GDM1 (cell line): Measurements from ENCODE around the gene SMPD3.

ENCODE experiments used
- DNase-seq: peaks from one replicate; lab custom pipeline; 2025; lab: John Stamatoyannopoulos, UW

The SMPD3 gene

DNA sequence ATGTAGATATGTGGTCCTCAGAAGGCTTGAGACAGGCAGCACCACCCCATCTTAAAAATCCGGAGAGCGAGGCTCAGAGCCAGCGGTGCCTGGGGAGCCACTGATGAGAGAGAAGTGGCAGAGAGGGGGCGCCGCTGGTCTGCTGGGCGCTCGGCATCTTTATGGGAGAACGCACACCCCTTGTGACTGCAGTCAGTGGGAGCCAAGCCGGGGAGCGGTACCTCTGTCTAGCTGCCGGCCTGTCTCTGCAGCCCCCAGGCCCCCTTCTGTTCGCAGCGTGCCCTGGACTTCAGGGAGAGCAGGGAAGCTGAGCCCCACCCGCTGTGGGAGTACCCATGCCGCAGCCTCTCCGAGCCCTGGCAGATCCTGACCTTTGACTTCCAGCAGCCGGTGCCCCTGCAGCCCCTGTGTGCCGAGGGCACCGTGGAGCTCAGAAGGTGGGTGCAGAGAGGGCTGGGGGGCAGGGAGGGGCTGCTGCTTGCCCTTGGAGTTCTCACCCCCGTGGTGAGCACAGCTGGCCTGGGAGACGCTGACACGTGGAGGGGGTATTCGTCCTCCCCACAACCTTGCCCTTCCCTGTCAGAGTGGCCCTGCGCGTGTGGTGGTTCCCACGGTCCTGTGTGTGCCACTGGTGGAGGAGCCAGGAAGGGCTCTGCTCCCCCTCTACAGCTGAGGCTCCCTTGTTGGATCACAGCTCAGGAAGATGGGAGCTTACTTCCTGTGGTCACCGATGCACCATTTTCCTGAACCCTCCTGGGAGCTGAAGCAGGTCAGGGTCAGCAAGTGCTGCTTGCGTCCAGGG lies 92.7 kb downstream of the SMPD3 start:
- DNase-seq, result no peak

DNA sequence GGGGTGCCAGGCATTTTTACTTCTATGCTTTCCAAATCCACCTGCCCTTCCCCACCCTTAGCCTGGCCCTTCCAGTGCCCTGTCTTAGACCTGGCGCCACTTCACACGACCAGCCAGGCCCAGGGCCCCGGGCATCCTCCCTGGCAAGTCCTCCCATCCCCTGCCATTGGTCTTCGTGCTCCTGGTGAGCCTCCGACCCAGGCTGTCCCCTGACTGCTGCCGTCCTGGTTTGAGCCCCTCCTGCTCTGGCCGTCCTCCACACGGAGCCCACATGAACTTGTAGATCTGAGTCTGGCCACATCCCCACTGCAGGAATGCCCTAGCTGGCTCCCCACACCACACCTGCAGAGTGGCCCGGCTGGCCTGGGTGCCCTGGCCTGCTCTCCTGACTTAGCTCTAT lies 93.5 kb downstream of the SMPD3 start:
- no peak for DNase-seq

DNA sequence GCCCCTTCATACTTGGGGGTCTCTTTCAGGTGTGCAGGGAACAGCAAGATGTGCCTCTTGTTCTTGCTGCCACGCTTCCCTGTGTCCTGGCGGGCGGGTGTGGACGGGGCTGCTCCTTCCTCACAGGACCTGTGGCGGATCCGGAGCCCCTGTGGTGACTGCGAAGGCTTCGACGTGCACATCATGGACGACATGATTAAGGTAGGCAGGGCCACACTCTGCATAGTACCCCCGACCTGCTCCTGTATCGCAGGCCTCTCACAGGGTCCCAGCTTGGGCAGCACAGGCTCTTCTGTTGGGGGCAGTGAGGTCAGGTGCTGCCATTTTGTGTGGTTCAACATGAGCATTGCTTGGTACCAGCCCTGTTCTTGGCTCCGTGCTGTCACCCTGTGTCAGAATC lies 94.9 kb downstream of the SMPD3 start:
- no peak for DNase-seq

DNA sequence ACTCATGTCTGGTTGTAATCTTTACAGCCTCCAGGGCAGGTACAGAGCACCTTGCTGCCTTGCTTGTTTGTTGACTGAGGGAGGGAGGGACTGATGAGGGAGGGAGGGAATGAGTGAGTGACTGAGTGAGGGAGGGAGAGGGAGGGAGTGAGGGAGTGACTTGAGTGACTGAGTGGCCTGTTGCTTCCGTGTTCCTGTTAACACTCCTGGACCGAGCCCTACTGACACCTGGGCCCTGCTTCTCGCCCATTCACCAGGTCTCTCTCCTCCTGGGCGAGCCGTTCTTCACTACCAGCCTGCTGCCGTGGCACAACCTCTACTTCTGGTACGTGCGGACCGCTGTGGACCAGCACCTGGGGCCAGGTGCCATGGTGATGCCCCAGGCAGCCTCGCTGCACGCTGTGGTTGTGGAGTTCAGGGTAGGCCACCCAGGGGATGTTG lies 96.3 kb downstream of the SMPD3 start:
- no peak for DNase-seq

DNA sequence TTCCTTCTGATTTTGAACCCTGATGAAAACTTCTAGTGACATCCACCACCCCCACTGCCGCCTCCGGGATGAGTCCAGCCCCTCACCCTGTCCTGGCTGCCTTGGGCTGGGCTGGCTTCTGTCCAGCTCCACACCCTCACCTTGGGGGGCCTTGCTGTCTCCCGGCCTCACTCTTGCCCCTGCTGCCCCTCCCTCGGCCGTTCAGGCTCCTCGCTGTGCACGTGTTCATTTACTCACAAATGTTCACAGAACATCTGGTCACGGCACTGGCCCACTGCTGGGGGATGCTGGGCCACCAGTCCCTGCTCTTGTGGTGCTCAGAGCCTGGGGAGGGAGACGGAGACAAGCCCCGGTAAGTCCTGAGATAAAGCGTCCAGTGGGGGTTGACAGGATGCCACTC lies 96.8 kb downstream of the SMPD3 start:
- no peak for DNase-seq

DNA sequence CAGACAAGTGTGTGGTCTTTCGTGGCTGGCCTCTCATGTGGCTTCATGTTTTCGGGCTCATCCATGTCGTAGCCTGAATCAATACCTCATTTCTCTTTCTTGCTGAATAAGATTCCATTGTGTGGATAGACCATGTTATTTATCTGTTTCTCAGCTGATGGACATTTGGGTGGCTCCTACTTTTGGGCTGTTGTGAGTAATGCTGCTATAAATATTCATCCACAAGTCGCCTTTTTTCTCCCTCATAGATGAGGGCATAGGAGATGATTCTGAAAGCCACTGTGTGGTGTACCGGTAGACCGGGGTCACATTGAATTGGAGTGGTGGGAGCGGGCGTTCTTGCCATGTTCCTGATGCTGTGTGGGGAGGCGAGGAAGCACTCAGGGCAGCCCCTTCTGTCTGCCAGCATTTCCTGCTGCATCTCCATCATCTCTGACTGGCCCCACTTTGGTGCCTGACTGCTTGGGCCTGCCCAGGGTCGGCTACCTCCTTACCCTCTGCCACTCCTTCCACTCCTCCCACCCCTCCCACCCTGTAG lies 97.4 kb downstream of the SMPD3 start:
- DNase-seq, result no peak

DNA sequence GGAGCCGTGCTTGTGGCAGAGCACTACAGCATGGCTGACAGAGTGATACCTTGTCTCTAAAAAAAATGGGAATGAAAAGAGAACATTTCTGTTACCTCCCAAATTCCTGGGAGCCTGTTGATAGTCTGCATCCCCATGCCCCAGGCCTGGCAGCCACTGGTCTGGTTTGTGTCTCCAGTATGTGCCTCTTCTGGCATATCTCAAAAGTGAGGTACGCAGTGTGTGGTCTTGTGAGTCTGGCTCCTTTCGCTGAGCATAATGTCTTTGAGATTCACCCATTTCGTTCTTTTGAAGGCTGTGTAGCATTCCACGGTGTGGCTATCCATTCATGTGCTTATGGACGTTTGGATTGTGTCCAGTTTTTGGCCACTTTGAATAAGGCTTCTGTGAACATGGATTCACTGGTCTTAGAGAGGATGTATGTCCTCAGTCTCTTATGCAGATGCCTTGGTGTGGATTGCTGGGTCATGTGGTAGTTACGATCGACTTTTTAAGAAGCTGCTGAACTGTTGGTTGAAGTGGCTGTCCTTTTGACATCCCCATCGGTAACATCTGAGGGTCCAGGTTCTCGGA lies 98.4 kb downstream of the SMPD3 start:
- no peak for DNase-seq

DNA sequence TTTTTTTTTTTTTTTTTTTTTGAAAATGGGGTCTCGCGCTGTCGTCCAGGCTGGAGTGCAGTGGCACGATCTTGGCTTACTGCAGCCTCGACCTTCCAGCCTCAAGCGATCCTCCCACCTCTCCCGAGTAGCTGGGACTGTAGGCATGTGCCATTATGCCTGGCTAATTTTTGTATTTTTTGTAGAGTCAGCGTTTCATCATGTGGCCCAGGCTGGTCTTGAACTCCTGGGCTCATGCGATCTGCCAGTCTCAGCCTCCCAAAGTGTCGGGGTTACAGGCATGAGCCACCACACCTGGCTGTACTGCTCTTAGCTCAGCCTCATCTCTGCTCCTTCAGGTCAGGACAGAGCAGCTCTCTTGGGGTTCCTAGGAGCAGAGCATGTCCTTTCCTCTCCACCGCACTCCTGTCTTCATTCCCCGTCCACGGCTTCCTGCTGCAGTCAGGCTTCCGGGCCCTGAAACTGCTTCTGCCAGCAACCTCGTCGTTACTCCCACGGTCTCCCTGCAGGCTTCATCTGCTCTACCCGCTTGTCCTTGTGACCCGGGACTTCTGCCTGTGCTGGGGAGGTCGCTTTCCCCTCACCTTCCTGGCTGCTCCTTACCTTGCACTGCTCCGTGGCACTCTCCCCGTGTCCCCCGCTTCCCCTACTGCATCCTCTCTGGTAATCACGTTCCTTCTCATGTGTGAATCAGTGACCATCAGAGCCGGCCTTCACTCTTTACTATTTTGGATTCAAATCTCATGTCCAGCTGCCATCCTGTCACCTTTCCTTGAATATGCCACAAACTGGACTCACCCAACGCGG lies 99.5 kb downstream of the SMPD3 start:
- DNase-seq, result no peak

DNA sequence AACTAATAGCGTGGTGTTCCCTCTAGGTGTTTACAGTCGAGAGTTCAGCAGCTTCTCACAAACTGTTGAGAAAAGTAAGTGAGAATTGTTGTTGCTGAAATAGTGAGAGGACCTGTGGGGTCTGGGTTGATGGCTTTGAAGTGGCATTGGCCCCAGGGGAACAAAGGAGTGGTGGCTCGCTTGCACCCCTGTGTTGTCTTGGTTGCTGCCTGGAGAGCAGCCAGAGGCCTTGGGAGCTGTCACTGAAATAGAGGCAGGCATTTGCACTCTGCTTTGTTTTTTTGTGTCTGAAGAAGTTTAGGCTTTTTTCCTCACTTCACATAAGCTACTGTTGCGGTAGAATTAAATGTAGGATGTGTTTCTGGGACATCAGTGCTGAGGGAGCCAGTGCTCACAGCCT lies 100.7 kb downstream of the SMPD3 start:
- no peak for DNase-seq

DNA sequence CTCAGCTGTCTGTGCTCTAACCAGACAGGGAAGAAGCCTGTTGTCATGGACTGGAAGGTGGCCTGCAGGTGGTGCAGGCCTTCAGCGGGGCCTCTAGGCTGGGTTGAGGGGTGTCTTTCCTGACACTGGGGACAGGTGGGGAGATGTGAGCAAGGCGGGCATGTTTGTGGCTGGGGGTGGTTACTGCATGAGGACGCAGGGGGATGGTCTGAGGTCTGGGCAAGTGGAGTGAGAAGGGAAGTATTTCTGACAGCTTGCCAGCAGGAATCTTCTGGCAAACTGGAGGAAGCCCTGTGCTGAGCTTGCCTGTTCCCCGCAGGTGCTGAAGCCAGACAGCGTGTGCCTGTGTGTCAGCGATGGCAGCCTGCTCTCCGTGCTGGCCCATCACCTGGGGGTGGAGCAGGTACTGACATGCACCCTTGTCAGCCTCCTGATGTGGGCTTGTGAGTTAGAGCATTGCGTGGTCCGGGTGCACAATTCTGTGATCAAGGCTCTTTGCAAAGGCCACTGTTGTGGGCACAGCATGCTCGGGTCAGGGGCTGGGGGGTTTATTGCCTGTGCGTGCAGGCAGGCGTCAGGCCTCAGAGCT lies 101.3 kb downstream of the SMPD3 start:
- DNase-seq, result no peak

DNA sequence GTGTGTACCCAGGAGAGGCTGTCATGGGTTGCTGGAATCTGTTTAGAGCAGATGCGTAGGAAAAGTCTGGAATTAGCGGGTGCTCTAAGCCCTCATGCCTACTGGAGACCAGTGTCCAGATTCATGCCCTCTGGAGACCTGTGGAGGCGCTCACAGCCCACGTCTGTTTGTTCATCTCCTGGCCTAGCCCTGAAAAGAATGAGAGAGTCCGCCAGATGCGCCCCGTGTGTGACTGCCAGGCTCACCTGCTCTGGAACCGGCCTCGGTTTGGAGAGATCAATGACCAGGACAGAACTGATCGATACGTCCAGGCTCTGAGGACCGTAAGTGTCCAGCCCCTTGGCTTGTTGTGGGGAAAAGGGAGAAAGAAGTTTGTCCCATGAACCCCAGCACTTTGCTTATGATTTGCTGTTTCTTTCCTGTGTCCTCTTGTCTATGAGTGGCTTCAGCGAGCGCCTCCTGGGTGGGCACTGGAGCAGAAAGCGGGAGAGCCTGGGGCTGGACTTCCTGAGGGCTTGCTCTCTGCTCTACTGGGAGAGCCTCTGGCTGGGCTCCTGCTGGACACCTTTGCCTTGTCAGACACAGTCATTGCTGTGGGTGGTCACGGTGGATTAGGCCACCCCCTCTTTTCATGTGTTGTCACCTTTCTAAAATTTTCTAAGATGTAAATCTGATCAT lies 102.2 kb downstream of the SMPD3 start:
- DNase-seq, result no peak

DNA sequence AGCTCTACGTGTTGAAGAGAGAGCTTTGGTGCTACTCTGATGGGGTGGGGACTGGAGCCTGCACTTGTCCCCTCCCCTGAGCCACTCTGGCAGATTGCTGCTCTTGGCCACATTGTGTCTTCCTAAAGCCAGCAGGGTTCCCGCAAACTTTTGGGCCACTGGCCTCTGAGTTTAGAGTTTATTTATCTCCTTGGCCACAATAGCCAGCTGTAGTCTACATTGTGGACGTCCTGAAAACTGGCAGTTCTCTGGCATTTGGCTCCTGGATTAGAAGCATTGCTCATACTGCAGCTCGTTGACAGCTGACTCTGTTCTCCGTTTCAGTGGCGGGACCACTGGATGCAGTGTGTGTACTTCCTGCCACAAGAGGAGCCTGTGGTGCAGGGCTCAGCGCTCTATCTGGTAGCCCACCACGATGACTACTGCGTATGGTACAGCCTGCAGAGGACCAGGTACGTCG lies 102.9 kb downstream of the SMPD3 start:
- DNase-seq, result no peak

DNA sequence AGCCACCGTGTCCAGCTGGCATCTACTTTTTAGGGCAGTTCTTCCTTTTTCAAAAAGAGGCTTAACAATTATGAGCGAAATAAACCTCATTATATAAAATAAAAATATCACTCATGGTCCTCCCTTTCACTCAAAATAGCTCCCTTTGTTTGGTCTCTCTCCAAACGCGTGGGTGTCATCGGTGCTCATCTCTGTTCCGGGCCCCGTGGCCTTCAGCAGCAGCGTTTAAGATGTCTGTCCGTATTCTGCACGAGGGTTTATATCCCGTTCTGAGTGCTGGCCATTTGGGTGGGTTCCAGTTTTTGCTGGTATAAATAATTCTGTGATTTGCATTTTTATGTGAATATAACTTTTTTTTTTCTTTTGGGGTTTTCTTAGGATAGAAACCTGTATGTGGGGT lies 104.1 kb downstream of the SMPD3 start:
- DNase-seq, result no peak

DNA sequence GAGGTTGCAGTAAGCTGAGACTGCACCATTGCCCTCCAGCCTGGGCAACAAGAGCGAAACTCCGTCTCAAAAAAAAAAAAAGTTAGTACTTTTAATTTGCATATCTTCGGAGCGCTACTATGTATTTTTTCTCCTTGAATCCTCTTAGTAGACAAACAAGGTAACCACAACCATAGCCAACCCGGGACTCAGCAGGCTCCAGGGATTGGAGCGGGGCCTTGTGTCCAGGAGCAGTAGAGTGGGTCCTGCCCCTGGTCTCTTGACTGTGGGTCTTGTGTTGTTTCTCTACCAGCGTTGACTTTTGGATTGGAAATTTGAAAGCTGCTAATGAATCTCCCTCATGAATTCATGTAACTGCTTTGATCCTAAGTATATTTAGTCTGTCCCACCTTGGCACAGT lies 105.2 kb downstream of the SMPD3 start:
- DNase-seq, result no peak

DNA sequence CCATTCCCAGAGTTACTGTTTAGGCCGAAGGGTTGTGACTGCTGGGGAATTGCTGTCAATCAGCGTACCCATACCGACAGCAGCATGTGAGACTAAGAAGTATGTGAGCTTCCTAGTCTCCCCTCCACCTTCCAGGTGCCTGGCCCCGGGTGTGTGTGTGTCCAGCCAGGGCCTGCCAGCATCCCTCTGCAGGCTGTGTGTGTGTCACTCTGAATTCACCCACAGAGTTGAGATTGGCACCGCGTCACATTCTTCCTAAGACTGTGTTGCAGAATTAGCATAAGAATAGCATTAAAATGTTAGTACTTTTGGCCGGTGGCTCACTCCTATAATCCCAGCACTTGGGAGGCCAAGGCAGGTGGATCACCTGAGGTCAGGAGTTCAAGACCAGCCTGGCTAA lies 105.7 kb downstream of the SMPD3 start:
- no peak for DNase-seq

DNA sequence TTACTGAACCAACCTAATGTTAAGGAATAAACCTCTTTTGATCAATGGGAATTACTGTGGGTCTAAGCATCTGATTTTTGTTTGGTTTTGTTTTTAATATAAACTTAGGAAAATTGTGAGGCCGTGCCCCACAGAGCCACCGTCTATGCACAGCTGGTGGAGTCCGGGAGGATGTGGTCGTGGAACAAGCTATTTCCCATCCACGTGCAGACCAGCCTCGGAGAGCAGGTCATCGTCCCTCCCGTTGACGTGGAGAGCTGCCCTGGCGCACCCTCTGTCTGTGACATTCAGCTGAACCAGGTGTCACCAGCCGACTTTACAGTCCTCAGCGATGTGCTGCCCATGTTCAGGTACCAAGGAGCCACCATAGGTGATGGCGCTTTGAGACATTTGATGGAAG lies 109.1 kb downstream of the SMPD3 start:
- DNase-seq, result no peak

DNA sequence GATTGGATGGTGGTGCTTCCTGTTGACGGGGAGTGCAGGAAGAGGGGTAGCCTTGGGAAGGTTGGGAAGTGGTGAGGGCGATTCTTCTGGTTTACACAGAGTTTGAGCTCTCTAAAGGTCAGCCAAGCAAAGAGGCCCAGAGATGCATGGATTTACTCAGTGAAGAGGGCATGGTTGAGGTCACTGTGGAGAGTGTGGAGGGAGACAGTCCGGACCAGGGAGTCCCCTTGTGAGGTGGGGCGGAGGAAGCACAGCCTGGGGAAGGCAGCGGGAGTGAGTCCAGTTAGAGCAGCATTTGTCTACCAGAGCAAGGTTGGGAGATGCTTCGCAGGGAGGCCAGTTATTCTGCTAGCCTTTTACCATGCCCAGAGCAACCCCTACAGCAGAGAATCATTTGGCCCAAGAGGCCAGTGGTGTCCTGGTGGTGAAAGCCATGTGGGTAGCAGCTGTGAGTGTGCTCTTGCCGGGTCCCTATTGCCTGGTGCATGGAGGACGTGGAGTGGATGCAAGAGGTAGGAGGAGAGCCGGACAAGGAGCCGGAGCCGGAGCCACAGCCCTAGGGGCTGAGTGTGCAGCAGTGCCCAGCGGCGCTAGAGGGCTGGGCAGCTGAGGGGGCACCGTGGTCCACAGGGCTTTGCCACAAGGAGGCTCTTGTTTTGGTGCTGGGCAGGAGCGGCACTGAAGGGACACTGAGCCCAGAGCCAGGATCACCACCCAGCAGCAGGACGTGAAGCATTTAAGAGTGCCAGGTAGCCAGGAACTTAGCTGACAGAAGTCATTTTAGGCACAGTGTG lies 109.8 kb downstream of the SMPD3 start:
- DNase-seq, result no peak

DNA sequence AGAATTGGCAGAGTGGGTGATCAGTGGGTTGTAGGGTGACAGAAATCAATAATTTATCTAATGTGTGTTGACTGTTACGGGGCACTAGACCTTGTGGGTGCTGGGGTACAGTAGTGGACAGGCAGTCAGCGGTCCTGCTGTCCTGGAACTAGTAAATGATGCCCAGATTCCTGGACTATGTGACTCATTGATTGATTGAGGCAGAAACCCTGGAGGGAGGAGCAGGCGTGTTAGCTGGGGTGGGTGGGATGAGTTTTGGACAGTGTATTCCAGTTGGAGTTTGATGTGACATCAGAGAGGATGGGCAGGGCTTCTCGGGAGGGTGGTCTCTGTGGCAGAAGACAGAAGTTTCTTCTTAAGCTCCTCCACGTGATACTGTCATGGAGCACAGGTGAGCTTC lies 113.1 kb downstream of the SMPD3 start:
- DNase-seq, result no peak

DNA sequence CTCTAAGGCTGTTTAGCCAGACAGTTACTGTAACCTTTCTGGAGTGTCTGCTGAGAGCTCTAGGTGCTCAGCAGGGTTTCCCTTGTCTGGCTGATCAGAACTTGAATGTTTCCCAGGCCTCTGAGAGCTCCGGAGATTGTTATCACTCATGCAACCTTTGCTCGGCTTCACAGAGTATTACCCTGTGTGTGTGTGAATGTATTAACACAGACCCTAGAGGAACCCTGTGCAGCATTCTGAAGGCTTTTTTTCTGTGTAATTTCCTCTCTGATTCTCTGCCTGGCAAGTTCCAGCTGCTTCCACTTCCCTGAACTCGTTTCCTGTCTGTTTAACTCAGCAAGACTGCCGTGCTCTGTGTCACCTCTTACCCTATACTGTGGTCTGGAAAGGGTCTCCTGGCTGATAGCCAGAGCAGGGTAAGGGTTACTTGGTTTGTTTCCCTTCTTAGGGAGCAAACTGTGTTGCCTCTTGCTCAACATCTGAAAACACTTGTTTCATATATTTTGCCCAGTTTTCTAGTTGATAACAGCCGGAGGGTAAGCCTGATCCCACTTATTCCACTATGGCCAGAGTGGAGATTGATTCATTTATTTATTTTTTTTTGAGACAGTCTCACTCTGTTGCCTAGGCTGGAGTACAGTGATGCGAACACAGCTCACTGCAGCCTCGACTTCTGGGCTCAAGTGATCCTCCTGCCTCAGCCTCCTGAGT lies 115.7 kb downstream of the SMPD3 start:
- peak; percentile 61 for DNase-seq

DNA sequence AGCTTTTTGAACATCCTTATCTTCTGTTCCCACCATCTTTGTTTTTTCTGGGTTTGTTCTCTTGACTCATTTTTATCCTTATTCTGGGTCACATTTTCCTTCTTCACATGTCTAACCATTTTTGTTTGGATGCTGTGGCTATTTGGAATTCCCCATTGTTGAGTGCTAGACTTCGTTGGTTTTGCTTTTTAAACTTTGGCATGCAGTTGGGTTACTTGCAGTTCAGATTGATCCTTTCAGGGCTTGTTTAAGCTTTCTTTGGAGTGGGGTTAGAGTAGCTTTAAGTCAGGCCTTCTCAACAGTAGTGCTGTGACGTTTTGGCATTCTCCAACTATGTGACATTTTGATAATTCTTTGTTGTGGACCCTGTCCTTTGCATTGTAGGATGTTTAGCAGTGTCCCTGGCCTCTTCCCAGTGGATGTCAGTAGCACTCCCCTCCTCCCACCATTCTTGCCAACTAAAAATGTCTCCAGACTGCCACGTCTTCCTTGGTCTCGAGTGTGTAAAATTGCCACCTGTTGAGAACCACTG lies 116.4 kb downstream of the SMPD3 start:
- no peak for DNase-seq
